Effector CD8-positive, alpha-beta T cell (primary cell): ENCODE data around the gene PHF14.

Experiments
- DNase-seq: peaks from one replicate; lab custom pipeline; 2025; lab: John Stamatoyannopoulos, UW

Gene PHF14

GRCh38 chr7:11082552-11083213 is 109.0 kb downstream of the PHF14 start:
- no peak for DNase-seq

- no peak for DNase-seq
Observed at GRCh38 chr7:11083214-11083568, 109.5 kb downstream of the PHF14 start.

GRCh38 chr7:11104578-11104977 is 130.9 kb downstream of the PHF14 start:
- no peak for DNase-seq

DNA sequence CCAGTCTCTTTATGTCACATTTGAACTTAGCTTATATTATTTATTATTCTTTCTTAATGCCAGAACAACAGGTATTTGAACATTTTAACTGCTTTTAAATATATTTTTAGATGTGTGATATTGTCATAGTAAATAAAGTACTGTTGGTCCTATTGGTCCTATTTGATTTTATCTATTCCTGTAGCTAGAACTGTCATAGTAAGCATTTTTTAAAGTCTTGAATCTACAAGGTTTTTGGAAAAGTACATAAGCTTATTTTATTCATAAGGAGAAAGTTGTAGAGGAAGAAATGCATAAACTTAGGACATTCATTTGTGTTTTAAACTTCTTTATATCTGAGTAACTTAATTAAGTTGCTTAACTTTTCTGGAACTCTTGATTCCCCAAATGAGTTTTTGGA is 136.0 kb downstream of the PHF14 start:
- no peak for DNase-seq

- DNase-seq: no peak
Observed at GRCh38 chr7:11120068-11120664, 146.5 kb downstream of the PHF14 start.

GRCh38 chr7:11120675-11121220 is 147.1 kb downstream of the PHF14 start:
- DNase-seq: no peak

DNA sequence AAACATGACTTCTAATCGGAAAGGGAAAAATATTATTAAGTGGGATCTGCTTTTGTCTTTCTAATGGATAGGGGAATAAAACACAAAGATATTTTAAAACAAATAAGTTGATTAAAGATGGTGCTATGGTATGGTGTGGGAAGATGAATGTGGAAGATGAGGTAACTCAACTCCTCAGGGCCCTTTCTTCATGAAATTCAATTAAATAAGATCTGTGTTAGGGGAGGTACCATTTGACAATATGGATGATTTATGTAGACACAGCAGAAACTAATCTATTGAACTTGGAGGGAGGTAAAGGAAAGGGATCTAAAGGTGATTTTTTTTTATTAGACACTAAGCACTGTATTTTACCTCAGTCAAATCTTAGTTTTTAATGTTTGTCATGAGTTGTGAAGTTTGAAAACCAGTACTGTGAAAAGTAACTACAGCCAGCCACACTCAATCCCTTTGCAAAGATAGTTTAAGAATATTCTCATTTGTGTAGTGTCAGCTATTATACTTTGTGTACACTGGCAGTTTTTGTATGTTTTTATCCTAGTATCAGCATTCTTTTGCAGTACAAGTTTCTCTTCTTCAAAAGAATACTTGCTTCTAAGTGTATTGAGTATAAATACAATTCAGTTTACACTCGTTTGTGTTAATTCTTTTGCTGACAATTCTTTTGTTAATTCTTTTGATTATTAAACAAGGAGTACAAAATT is 151.3 kb downstream of the PHF14 start:
- DNase-seq: no peak

GRCh38 chr7:11127114-11127785 is 153.6 kb downstream of the PHF14 start:
- DNase-seq: no peak

DNA sequence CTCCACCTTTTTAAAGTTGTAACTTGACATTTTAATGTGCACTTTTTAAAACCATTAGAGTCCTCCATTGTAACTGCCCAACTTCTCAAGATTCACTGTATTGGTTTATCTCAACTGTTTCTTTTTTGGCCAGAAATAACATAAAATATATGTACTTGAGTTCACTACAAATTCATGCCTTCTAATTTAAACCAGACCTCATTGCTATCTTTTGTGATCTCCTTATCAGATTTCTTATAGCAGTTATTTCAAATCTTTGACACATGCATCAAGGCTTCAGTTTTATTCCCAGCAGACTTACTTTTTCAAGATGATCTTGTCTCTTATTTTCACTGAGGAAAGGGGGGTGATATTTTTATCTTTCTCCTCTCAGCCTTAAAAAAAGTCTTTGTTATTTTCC is 154.3 kb downstream of the PHF14 start:
- no peak for DNase-seq

DNA sequence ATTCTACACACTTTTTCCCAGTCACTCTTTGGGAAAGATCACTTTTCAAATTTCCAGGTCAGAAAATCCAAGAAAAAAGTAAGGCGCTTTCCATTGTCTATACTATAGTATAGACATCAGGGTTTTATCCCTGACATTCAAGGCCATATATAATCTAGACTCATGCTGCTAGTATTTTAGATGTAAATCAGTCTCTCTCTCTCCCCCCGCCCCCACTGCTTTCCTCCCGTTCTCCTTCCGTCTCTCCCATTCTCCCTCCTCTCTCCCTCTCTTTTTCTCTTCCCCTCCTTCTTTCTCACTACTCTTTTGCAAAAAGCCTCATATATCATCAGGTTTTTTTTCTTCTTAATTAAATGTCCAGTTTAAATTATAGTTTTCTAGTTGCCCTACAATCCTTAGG is 154.8 kb downstream of the PHF14 start:
- no peak for DNase-seq

DNA sequence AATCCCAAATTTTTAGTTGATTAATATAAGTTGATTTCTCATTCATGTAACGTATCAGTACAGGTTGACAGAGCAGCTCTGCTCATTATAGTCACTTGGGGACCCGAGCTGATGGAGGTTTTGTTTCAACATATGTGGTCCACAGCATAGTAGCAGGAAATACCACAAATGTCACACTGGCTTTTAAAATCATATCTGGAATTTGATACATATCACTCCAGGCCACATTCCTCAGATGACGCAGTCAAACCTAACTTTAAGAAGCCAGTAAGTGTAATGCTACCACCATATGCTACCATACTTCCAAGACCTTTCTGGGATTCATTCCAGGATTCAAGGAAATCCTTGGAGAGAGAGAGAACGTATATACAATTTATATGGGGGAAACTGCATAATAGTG is 156.3 kb downstream of the PHF14 start:
- DNase-seq: no peak

DNA sequence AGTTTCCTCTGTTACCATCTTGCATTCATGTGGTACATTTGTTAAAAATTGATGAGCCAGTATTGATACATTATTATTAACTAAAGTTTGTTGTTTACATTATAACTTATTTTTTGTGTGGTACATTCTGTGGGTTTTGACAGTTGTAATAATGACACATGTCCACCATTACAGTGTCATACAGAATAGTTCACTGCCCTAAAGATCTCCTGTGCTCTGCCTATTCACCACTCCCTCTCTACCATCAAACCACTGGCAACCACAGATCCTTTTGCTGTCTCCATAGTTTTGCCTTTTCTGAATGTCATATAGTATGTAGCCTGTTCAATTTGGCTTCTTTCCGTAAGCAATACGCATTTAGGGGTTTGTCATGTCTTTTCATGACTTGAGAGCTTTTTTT is 156.9 kb downstream of the PHF14 start:
- no peak for DNase-seq

- no peak for DNase-seq
Observed at GRCh38 chr7:11133436-11133959, 159.8 kb downstream of the PHF14 start.

- no peak for DNase-seq
Observed at GRCh38 chr7:11135573-11135972, 161.9 kb downstream of the PHF14 start.

DNA sequence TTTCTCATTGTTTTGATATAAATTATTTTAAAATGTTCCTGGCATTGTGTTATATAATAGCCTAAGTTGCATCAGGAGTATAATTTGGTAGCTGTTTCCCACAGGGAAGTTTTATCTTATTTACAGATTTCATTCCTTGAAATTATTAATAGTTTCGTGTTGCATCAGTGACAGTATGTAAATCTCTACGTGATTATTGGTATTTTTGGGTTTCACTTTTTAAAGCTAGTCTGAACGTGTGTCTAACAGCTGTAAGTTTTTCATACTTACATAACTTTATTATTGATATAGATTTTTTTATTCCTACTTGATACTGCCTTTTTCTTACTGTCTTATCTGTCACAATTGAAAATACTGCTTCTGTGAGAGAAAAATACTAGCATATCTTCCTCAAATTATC is 167.9 kb downstream of the PHF14 start:
- no peak for DNase-seq

DNA sequence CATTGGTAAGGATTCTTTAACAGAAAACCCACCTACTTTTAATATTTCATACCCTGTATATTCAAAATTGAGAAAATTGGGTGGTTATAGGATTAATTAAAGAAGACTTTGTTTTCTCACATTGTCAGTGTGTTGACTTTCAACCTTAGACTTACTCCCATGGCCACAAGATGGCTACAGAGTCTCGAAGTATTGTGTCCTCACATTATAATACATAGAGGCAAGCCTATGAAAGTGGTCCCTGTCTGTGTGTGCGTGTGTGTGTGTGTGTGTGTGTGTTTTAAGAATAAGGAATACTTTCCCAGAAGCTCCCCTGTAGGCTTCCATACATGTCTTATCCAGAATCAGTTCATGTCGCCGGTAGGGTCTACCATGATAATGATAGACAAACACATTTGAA is 180.0 kb downstream of the PHF14 start:
- no peak for DNase-seq

GRCh38 chr7:11155883-11156282 is 182.2 kb downstream of the PHF14 start:
- DNase-seq: no peak

- DNase-seq: no peak
Observed at GRCh38 chr7:11161499-11161898, 187.8 kb downstream of the PHF14 start.

GRCh38 chr7:11163220-11163619 is 189.5 kb downstream of the PHF14 start:
- DNase-seq: no peak

- DNase-seq: no peak
Observed at GRCh38 chr7:11166051-11166450, 192.4 kb downstream of the PHF14 start.

DNA sequence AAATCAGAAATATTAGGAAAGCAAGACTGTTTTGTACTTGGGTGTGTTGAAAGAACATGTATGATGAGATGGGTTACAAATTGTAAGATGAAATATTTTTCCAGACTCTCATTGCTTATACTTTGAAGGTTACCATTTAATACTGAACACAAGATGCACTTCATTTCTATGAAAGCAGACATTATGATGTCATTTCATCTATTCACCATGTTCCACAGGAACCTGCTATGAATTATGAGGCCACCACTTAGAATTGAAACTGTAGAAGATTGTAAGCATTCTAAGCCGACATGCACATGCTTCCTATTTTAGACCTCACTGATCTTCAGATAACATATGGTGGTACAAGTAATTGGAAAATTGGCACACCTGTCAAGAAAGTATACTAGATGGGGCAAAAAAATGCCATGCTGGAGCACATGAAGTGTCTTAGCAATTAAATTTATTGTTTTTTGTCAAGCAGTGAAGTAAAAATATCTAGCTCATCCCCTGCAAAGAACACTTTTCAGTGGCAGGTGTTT is 195.0 kb downstream of the PHF14 start:
- no peak for DNase-seq

DNA sequence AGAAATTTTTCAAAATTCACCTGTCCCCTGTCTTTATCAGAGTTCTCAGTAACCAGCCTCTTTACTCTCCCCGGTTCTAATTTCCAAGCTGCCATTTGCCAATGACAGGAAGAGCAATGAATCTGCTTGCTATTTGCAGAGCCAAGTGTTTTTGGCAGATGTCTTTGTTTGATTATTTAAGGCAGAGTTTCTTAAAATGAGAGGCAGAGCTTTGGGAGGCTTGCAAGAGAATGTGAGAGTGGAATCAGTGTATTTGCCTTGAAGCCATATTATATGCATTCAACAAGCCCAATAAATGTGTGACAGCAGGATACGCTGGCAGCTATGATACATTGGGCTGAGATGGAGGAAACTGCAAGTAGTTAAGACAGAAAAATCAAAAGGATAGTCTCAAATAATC is 196.5 kb downstream of the PHF14 start:
- no peak for DNase-seq
